ENCODE measurements around the gene SC5D.

- TF ChIP-seq EZH2 (IDR thresholded peaks at IDR 0.05; ENCODE audit: borderline replicate concordance, low read depth, low read length, poor library complexity, severe bottlenecking) (no peak), CTCF (conservative IDR thresholded peaks at IDR 0.05; ENCODE audit: low read depth, low read length) (no peak)
These were observed 1.3 kb upstream of the SC5D start for GRCh38 chr11:121291319-121291718.

Measured in A673 (cell line).